CD4-positive, alpha-beta T cell treated with Interferon gamma for 1 hour (primary cell): ENCODE data around the gene RAB15.

Source experiments
- DNase-seq: peaks from one replicate; pipeline ENCODE4 v3.0.0-alpha.2; 2020

The RAB15 gene

DNA sequence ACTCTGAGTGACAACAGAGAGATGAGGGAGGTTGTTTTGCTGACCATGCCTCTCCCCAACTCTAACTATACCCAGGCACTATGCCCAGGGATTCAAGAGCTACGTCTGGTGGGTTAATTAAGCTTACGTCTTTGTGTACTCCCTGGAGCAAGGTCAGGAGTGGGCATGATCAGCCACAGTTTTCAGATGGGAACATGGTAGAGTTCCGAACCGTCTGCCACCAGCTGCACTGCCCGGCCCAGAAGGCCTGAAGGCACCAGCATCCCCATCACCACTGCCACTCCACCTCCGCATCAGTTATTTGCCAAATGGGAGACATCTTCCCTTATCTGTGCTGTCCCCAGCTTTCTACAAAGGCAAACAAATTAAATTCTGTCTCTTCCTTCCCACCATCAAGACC is 18.5 kb downstream of the RAB15 start:
- no peak for DNase-seq

DNA sequence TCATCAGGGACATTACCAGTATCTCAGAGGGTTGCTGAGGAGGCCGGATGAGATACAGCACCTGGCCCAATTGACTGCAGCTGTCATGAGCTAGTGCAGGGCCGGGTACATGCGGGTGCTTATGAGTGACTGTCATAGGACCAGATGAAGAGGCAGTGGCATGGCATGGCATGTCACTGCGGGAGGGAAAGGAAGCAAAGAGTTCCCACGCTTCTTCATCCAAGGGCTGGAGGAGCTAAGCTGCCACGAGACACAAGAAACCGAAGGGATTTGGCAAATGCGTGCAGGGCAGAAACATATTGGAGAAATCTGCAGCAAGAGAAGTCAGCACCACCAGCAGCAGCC is 18.9 kb downstream of the RAB15 start:
- DNase-seq, result no peak

DNA sequence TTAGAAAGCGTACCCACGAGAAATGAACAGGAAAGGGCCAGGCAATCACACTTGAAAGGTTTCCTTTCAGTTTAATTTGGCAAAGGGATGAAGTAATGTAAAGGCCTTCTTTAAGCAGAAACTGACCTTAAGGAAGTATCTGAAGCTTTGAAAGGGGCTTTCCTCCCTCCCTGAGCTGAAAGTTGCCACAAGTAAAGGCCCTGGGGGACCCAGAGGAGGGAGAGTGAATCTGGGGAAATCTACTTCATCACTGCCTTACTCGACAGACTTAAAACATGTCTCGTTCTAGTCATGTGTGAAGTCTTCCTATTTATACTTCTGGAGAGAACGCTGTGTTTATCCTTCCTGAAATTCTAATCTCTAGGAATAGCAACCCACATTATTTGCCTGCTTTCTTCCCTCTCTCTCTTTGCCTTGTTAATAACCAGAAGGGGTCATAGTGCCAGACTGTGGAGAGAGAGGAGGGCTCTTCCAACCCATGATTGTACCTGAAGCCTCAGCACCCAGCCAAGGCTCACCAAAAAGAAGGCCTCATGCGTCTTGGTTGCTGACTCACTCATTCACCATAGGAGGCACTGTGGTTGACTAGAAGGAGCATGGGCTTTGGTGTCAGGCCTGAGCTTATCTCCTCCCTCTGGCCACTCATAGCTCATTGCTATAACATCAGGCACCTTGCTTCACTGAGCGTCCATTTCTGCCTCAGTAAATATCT is 19.4 kb downstream of the RAB15 start:
- no peak for DNase-seq

- no peak for DNase-seq
These were observed 20.4 kb downstream of the RAB15 start for GRCh38 chr14:64951724-64952123.

DNA sequence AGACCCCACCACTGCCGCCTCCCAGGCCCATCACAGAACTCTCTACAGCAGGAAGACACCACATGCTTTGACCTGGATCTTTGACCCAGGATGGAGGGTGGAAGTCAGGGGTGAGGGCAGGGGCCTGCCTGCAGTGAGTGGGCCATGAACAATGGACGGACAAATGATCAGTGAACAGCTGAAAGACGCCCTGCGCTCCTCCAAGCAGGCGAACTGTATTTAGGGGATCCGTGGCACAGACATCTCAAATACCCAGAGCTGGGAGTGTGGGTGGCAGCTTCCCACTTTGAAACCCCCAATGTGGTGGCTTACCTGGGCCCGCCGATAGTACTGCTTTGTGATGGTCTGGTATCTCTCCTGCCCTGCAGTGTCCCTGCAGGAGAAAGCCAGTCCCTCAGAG is 20.8 kb downstream of the RAB15 start:
- DNase-seq, result no peak

- no peak for DNase-seq
These were observed 21.2 kb downstream of the RAB15 start for GRCh38 chr14:64950889-64951288.

DNA sequence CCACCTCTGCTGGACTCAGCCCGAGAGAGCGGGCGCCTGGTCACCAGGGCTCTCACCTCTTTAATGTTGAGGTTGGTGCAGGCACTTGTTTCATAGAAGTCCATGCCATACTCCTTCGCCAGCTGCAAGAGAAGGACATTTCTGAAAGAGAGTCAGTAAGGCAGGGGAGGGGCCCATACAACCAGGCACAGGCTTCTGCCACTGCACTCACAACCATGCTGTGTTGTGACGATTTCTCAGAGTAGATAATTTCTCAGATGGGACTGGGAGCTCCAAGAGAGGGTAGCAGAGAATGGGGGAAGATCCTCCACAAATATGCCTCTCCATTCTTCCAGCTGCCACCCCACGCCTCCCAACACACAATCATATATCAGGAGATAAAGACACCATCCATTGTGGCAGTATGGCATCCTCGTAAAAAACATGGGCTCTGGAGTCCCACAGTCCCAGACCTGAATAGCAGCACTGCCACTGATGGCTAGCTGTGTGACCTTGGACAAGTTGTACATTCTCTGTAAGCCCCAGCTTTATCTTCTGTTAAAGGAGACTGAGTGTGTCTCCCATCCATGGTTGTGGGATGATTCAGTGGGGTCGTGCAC is 23.4 kb downstream of the RAB15 start:
- no peak for DNase-seq

- no peak for DNase-seq
These were observed 24.2 kb downstream of the RAB15 start for GRCh38 chr14:64947710-64948611.

- DNase-seq, result no peak
These were observed 25.7 kb downstream of the RAB15 start for GRCh38 chr14:64946310-64947045.

DNA sequence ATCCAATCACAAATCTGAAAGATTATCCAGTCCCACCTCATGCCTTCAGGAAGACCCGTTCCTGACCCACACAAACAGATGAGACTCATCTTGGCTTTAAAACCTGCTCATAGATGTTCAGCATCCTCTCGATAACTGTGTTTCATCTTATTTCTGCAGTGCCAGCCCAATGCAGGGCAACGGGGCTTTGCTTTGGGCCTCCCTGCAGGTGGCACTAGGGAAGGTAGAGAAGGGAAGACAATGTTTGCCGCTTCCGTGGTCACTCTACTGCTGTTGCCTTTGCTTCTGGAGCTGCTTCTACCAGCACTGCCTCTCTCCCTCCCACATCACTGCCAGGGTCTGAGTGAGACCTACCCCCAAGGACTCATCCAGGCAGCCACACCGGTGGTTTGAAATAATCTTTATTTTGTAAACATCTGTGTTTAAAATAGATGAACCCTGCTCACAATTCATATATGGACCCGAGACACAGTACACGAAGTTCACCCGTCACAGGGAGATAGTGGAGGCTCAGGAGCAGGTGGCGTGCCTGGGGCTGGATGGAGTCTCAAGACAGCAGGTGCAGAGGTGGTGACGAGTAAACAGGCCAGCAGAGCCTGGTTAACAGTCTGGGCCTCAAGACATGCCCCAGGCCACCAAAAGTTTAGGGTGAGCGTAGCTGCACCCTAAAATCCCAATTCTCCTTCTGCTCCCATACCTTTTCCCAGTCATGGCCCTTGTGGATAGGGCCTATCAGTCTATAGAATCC is 26.5 kb downstream of the RAB15 start:
- DNase-seq, result no peak

DNA sequence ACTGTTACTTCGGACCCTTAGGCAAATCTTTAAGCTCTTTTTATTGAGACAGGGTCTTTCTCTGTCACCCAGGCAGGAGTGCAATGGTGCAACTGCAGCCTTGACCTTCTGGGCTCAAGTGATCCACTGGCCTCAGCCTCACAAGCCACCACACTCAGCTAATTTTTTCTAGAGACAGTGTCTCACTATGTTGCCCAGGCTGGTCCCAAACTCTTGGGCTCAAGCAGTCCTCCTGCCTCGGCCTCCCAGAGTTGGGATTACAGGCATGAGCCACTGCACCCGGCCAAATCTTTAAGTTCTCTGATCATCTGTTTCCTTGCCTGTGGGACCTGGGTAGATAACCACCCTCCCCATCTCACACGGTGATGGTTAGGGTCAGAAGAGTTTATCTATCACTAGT is 27.3 kb downstream of the RAB15 start:
- no peak for DNase-seq

DNA sequence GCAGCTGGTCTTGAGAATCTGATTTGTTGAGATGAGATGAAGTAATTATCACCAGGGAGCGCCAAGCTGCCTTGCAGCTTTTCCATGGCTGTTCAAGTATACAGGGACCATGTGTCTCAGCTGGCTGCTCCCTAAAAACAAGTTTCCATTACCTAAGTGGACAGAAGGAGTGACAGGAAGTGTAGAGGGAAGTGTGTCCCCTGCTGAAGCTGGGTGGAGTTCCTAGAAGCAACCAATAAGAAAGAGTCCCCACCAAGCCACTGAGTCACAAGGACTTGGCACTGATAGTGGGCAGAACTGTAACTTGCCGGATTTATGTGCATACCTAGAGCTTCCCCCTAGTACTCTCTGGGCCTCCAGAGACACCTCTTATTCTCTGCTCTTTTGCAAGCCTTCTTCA is 28.1 kb downstream of the RAB15 start:
- DNase-seq, result no peak

DNA sequence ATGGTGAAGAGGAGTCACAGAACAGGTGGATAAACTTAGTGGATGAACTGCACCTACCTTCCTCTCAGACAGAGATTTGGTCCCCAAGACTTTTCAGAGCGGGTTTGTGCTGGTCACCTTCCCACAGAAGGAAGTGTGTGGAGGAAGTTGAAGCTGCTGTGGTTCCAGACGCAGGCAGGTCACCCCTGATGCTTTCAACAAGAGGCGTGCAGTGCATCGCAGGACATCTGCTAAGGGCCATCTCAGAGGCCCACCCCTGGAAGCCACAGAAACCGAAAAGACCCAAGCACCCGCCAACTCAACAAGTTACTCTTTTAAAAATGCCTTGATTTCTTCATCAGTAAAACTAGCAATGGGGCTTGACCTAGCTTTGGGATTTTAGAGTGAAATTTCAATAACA is 28.6 kb downstream of the RAB15 start:
- no peak for DNase-seq

DNA sequence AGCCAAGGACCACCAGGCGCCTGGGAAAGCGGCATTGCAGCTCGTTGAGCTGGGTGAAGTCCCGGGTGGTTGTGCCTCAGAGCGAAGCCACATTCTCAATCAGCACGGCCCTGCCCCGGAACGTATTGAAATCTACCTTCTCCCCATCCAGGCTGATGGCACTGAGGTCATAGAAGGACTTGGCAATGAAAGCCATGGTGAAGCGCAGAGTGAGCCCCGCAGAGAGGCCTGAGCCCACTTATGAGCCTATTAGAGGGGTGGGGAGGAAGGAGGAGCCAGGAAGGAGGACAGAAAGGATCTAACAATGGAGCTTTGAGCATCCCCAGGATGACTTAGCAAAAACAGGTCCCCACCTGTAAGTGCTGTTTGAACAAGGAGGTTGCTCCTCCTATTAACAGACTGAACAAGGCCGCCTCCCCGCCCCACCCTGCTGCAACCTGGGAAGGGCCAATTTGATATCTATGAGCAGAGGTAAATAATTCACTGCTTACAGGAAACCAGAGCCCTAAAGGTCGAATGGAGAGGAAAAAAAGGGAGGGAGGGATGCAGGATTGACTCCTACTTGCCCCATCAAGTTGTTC is 29.5 kb downstream of the RAB15 start, which contains the start of gene GPX2:
TSS of gene GPX2 (minus strand) at position 215 of the 581 bp plus-strand sequence. CDS start at position 196, 19 bp downstream.
- no peak for DNase-seq

DNA sequence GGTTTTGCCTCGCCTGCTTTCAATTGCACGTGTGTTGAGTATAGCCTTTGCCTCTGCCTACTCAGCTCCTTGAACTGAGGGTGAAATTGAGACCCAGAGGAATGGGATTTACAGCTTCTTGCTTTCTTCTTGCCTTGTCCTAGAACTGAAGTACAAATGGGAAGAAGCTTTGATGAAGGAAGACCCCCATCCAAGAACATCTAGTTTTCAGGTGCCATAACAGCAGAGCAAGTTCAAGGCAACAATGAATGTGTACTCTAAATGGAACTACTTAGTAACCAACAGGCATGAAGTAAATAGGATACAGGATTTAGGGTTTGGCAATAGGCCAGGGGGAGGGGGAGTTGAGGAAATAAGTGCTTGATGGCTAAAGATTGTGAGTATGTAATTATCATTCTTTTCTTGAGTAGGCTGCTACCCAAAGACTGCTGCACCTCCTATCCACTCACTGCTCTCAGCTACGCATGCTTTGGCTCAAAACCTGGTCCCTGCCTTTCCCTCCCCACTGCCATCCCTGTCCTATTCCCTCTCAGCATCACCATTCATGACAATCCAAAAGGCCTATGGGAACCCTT is 31.7 kb downstream of the RAB15 start:
- no peak for DNase-seq

GRCh38 chr14:64939817-64940190 is 32.3 kb downstream of the RAB15 start:
- DNase-seq, result no peak

DNA sequence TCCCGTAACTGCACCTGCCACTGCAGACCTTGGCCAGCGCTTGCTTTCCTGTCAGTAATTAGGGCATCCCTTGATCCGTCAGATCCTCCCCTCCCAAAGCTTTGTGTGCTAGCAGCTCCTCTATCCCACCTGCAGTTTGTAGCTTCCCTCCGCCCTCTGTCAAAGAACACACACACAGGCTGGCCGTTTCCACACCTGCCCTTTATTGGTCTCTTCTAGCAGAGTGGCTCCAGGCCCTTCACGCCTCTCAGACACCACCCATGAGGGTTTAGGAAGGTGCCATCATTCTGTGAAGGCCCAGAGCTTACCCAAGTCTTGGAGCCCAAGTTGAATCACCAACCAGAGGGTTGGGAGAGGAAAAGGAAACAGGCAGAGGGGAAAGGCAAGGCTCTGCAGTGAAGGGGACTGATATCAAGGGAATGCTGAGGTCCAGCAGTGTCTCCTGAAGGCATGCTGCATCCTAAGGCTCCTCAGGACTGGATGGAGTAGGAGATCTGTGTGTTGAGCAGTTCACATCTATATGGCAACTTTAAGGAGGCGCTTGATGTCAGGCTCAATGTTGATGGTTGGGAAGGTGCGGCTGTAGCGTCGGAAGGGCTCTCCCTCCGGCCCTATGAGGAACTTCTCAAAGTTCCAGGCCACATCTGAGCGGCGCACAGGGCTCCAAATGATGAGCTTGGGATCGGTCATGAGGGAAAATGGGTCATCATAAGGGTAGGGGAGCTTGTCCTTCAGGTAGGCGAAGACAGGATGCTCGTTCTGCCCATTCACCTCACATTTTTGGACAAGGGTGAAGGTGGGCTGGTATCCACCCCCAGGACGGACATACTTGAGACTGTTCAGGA is 32.9 kb downstream of the RAB15 start:
- DNase-seq, result no peak

GRCh38 chr14:64937821-64938193 is 34.3 kb downstream of the RAB15 start:
- no peak for DNase-seq

GRCh38 chr14:64937171-64937820 is 34.8 kb downstream of the RAB15 start:
- no peak for DNase-seq

- DNase-seq, result no peak
These were observed 36.6 kb downstream of the RAB15 start for GRCh38 chr14:64935508-64935907.
